GM12892 (cell line): ENCODE data around the gene VHLL.

Experiments
- POLR2A ChIP-seq: IDR thresholded peaks from 2 replicates; pipeline ENCODE4 v1.6.1; 2011; ENCODE audit warnings: low read depth, low read length, control low read depth
- POLR2AphosphoS5 ChIP-seq: IDR thresholded peaks from 2 replicates; pipeline ENCODE4 v1.6.1; 2011; ENCODE audit warnings: low read depth, low read length, control low read depth
- TAF1 ChIP-seq: IDR thresholded peaks from 2 replicates; pipeline ENCODE4 v1.6.1; 2011; ENCODE audit warnings: low read depth, mild to moderate bottlenecking, control low read depth, low read length, borderline replicate concordance

- peak; percentile 34; the same call in 1 of the 2 replicates for TF ChIP-seq POLR2A
- no peak for TF ChIP-seq POLR2AphosphoS5
- TF ChIP-seq TAF1: no peak
Observed at GRCh38 chr1:156295391-156295947, 3.6 kb downstream of the VHLL start, which contains the start of gene GLMP.
